NCI-H2081 treated with DMSO at 0.1 percent for 48 hours (cell line): Measurements from ENCODE around the gene MOCS1.
"Not testable (repeated sequence)": the region's sequence is repeated elsewhere in the genome, so short reads cannot be mapped to it uniquely, and the experiment has no call there.

Experiments used
- DNase-seq: peaks from one replicate; lab custom pipeline; 2025; lab: John Stamatoyannopoulos, UW

Gene MOCS1

GRCh38 chr6:39934131-39934757 lies at the start of gene MOCS1:
TSS of gene MOCS1 (minus strand) at chr6:39934462. CDS start at chr6:39934417, 45 bp downstream.
- no peak for DNase-seq

- DNase-seq, result no peak
Observed at GRCh38 chr6:39984051-39984450, 49.8 kb upstream of the MOCS1 start.

- no peak for DNase-seq
Observed at GRCh38 chr6:39983193-39983592, 48.9 kb upstream of the MOCS1 start.

- DNase-seq, result no peak
Observed at GRCh38 chr6:39982720-39983119, 48.5 kb upstream of the MOCS1 start.

- no peak for DNase-seq
Observed at GRCh38 chr6:39980839-39981580, 46.7 kb upstream of the MOCS1 start.

- no peak for DNase-seq
Observed at GRCh38 chr6:39979461-39980328, 45.4 kb upstream of the MOCS1 start.

GRCh38 chr6:39978240-39978639 lies 44.0 kb upstream of the MOCS1 start:
- DNase-seq, result no peak

- no peak for DNase-seq
Observed at GRCh38 chr6:39973661-39974060, 39.4 kb upstream of the MOCS1 start.

- not testable (repeated sequence) for DNase-seq
Observed at GRCh38 chr6:39972717-39973116, 38.5 kb upstream of the MOCS1 start.

- DNase-seq, result not testable (repeated sequence)
Observed at GRCh38 chr6:39971131-39971530, 36.9 kb upstream of the MOCS1 start.

- no peak for DNase-seq
Observed at GRCh38 chr6:39965751-39966150, 31.5 kb upstream of the MOCS1 start.

GRCh38 chr6:39964530-39964929 lies 30.3 kb upstream of the MOCS1 start:
- no peak for DNase-seq

- DNase-seq, result no peak
Observed at GRCh38 chr6:39964094-39964493, 29.8 kb upstream of the MOCS1 start.

GRCh38 chr6:39962831-39963230 lies 28.6 kb upstream of the MOCS1 start:
- no peak for DNase-seq

GRCh38 chr6:39961178-39961577 lies 26.9 kb upstream of the MOCS1 start:
- DNase-seq, result no peak

- no peak for DNase-seq
Observed at GRCh38 chr6:39958947-39959346, 24.7 kb upstream of the MOCS1 start.

- no peak for DNase-seq
Observed at GRCh38 chr6:39956936-39957335, 22.7 kb upstream of the MOCS1 start.

- no peak for DNase-seq
Observed at GRCh38 chr6:39953076-39953618, 18.9 kb upstream of the MOCS1 start.

GRCh38 chr6:39952167-39952566 lies 17.9 kb upstream of the MOCS1 start:
- no peak for DNase-seq

GRCh38 chr6:39951716-39952115 lies 17.5 kb upstream of the MOCS1 start:
- no peak for DNase-seq

GRCh38 chr6:39951191-39951590 lies 16.9 kb upstream of the MOCS1 start:
- DNase-seq, result no peak

GRCh38 chr6:39950125-39950720 lies 16.0 kb upstream of the MOCS1 start:
- DNase-seq, result no peak
